ENCODE measurements around the gene KLHL22.

Gene KLHL22

DNA sequence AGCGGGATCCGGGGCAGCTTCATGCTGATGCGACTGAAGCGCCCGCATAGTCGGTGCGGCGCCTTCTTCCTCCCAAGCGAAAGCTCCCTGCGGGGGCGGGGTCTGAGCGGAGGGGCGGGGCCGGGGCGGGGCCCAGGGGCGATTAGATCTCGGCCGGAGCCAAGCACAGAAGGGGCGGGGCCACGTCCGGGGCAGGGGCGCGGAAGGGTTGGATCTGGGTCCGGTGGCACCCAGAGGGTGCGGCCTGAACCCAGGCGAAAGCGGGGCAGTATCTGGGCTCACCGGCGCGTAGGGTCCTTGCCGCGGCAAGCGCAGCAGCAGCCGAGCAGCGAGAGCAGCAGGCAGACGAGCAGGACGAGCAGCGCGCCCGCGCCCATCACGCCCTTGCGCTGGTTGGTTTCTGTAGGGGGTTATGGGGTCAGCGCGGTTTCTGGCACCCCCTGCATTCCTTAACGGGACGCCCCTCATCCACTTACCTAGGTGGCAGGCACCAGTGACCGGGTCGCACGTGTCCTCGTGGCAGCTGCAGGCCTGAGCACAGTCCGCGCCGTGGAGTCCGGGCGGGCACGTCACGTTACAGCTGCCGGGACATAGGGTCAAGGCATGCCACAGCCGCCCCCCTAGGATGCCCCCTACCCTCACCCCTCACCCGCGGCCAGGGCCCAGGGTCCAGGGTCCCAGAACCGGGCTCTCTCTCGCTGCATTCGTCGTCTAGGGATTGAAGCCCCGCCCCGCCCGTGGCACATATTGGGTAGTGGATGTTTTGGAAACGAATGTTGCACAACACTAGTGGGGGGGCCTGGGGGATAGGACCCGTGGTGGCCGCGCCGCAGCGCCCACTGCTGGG lies 66.1 kb downstream of the KLHL22 start:
- TF ChIP-seq ZBTB7A (IDR thresholded peaks at IDR 0.05; ENCODE audit: low read depth): 0 out of 2 replicates have a peak, but pooled peaks have one; percentile 13
- no peak for TF ChIP-seq CEBPB (IDR thresholded peaks at IDR 0.05)

DNA sequence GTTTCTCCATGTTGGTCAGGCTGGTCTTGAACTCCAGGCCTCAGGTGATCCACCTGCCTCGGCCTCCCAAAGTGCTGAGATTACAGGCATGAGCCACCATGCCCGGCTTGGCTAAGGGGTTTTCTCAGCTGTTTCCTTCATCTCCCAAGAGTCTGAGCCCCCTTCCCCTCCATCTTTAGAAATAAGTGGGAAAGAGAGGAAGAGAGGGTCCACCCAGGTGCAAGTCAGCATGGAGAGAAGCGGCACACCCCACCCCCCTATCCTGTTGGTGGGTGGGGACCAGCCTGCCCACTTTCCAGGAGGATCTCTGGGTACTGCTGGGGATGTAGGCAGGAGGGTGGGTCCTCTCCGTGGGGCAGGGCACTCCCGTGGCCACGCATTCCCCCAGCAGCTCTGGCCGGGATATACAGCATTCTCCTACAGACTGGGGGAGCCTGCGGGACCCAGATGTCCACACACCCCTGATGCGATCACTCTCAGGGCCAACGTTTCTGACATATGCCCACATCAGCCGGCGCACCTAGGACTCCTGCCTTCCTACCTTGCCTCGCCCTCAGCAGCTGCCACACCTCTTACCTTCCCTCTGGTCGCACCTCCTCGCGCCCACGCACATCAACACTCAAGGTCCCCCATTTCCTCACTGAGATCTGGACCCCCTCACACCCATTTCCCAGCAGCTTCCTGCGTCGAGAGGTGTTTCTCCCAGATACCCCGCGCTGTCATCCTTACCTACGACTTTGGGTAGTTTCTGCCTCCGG lies 66.9 kb downstream of the KLHL22 start:
- TF ChIP-seq, protein P1, sequence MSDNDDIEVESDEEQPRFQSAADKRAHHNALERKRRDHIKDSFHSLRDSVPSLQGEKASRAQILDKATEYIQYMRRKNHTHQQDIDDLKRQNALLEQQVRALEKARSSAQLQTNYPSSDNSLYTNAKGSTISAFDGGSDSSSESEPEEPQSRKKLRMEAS (IDR thresholded peaks at IDR 0.05): no peak
- TF ChIP-seq TEAD4 (IDR thresholded peaks at IDR 0.05) (no peak), RAD21 (IDR thresholded peaks at IDR 0.05; ENCODE audit: low read depth) (no peak), FOXM1 (IDR thresholded peaks at IDR 0.05; ENCODE audit: borderline replicate concordance, low read depth) (no peak), CEBPB (IDR thresholded peaks at IDR 0.05) (no peak), TCF12 (IDR thresholded peaks at IDR 0.05; ENCODE audit: low read depth) (no peak), YY1 (IDR thresholded peaks at IDR 0.05; ENCODE audit: low read depth) (no peak), TAF1 (IDR thresholded peaks at IDR 0.05; ENCODE audit: low read depth) (no peak), EGR1 (IDR thresholded peaks at IDR 0.05) (no peak), EP300 (IDR thresholded peaks at IDR 0.05; ENCODE audit: borderline replicate concordance) (no peak), NFIC (IDR thresholded peaks at IDR 0.05) (no peak), CREB1 (IDR thresholded peaks at IDR 0.05; ENCODE audit: low read depth) (no peak), ZBTB7A (IDR thresholded peaks at IDR 0.05; ENCODE audit: low read depth) (no peak)
- TF ChIP-seq, protein P2, sequence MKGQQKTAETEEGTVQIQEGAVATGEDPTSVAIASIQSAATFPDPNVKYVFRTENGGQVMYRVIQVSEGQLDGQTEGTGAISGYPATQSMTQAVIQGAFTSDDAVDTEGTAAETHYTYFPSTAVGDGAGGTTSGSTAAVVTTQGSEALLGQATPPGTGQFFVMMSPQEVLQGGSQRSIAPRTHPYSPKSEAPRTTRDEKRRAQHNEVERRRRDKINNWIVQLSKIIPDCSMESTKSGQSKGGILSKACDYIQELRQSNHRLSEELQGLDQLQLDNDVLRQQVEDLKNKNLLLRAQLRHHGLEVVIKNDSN (IDR thresholded peaks at IDR 0.05): no peak
- TF ChIP-seq, protein P3, sequence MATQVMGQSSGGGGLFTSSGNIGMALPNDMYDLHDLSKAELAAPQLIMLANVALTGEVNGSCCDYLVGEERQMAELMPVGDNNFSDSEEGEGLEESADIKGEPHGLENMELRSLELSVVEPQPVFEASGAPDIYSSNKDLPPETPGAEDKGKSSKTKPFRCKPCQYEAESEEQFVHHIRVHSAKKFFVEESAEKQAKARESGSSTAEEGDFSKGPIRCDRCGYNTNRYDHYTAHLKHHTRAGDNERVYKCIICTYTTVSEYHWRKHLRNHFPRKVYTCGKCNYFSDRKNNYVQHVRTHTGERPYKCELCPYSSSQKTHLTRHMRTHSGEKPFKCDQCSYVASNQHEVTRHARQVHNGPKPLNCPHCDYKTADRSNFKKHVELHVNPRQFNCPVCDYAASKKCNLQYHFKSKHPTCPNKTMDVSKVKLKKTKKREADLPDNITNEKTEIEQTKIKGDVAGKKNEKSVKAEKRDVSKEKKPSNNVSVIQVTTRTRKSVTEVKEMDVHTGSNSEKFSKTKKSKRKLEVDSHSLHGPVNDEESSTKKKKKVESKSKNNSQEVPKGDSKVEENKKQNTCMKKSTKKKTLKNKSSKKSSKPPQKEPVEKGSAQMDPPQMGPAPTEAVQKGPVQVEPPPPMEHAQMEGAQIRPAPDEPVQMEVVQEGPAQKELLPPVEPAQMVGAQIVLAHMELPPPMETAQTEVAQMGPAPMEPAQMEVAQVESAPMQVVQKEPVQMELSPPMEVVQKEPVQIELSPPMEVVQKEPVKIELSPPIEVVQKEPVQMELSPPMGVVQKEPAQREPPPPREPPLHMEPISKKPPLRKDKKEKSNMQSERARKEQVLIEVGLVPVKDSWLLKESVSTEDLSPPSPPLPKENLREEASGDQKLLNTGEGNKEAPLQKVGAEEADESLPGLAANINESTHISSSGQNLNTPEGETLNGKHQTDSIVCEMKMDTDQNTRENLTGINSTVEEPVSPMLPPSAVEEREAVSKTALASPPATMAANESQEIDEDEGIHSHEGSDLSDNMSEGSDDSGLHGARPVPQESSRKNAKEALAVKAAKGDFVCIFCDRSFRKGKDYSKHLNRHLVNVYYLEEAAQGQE (IDR thresholded peaks at IDR 0.05; ENCODE audit: low read depth): no peak

DNA sequence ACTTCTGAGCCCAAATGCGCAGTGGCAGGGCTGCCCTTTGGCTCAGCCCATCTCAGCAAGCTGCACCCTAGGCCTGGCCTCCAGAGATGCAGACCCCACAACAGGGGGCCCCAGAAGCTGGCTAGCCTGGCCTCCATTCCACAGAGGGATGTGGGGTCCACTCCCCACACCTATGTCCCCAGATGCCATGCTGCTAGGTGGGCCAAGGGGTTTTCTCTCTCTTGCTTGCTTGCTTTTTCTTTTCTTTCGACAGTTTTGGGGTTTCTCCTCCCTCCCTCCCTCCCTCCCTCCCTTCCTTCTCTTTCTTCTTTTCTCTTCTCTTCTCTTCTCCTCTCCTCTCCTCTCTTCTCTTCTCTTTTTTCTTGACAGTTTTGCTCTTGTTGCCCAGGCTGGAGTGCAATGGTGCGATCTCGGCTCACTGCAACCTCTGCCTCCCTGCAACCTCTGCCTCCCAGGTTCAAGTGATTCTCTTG lies 67.6 kb downstream of the KLHL22 start:
- TF ChIP-seq ZBTB7A (IDR thresholded peaks at IDR 0.05; ENCODE audit: low read depth): no peak

DNA sequence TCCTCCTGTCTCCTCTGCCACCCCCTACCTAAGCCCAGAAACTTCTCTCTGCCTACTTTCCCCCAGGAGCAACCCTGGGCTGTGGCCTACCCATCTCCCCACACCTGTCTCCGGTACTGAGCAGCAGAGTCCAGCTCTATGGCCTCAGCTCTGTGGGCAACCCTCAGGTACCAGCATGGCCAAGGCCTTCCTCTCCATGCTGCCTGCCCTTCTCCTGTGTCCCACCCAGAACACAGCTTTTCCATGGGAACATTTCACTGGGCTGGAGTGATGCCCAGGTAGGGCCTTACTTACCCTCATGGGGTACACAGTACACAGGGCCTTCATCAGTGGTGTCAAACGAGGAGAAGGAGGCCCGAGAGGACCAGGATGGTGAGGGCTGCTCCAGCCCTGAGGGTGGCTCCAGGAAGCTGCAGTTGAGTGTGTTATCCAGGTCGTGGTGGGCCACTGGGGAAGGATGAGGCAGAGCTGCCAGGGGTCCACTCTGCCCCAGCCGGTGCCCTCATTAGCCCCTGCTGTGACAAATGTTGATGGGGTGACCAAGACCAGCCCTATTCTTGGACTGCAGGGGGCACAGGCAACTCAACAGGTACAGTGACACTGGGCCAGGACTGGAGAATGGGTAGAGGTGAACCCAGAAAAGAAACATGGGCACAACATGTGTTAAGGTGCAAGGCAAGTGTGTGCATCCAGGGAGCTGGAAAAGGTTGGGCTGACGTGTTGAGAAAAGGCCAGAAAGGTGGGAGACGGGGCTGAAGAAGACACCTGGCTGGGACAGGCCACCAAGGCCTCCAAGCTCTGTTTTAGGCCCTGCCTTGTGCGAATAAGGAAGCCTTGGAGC lies 68.3 kb downstream of the KLHL22 start:
- TF ChIP-seq, protein P3 (IDR thresholded peaks at IDR 0.05; ENCODE audit: low read depth): no peak
- TF ChIP-seq EGR1 (IDR thresholded peaks at IDR 0.05) (no peak), TEAD4 (IDR thresholded peaks at IDR 0.05) (no peak), FOXM1 (IDR thresholded peaks at IDR 0.05; ENCODE audit: borderline replicate concordance, low read depth) (no peak), RAD21 (IDR thresholded peaks at IDR 0.05; ENCODE audit: low read depth) (no peak), EP300 (IDR thresholded peaks at IDR 0.05; ENCODE audit: borderline replicate concordance) (no peak), YY1 (IDR thresholded peaks at IDR 0.05; ENCODE audit: low read depth) (no peak), TAF1 (IDR thresholded peaks at IDR 0.05; ENCODE audit: low read depth) (no peak), ZBTB7A (IDR thresholded peaks at IDR 0.05; ENCODE audit: low read depth) (no peak), TCF12 (IDR thresholded peaks at IDR 0.05; ENCODE audit: low read depth) (no peak)
- TF ChIP-seq, protein P1 (IDR thresholded peaks at IDR 0.05): no peak
- TF ChIP-seq, protein P2 (IDR thresholded peaks at IDR 0.05): no peak

DNA sequence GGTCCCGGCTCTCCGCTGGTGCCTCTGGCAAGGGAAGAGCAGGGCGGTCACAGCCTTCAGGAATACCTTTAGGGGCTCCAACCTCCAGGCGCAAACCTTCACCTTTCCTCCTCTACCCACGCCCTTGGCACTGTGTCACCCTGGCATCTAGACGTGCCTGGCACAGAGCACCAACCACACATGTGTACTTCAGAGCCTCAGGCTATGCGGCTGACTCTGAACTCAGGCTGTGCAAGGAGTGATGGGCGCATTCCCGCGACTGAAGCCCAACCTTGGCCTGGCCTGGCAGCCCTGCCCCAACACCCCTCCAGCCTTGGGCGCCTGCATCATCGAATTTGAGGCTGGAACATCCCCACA lies 69.4 kb downstream of the KLHL22 start:
- TF ChIP-seq, protein P3 (IDR thresholded peaks at IDR 0.05; ENCODE audit: low read depth): no peak
- TF ChIP-seq TCF12 (IDR thresholded peaks at IDR 0.05; ENCODE audit: low read depth) (no peak), EGR1 (IDR thresholded peaks at IDR 0.05) (no peak), RAD21 (IDR thresholded peaks at IDR 0.05; ENCODE audit: low read depth) (no peak)
